Measurements from ENCODE around the gene FCAMR. TPM values are rescaled to one million over a fixed set of nuclear protein-coding genes. Genes with fewer than 3 reads are reported as not detected.

The FCAMR gene
- total and polyA plus RNA-seq, 2 experiments from 2014 or later: not detected

DNA sequence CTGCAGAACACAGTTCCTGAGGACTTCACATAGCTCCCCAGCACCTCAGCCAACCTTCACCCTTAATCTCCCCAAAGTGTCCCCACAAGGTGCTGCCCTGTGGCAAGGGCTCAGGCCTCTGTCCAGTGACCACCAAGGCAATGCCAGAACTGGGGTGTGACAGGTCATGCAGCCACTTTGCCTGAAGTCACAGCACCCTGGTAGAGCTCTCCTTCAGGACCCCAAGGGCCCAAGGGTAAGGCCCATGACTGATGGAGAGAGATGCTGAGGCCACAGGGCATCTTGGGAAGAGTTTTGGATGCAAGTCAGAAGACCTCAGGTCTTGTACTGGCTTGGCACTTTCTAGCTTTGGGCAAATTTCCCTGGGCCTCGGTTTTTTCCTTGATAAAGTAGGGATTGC is 47.7 kb downstream of the FCAMR start:
- H3K36me3 ChIP-seq: no peaks in the 10 kb centered on the region
- H3K9me3 ChIP-seq (ENCODE audit: low read depth): no peaks in the 10 kb centered on the region
- H3K27ac ChIP-seq: no peak overlapping the region
- TF ChIP-seq, protein P1, sequence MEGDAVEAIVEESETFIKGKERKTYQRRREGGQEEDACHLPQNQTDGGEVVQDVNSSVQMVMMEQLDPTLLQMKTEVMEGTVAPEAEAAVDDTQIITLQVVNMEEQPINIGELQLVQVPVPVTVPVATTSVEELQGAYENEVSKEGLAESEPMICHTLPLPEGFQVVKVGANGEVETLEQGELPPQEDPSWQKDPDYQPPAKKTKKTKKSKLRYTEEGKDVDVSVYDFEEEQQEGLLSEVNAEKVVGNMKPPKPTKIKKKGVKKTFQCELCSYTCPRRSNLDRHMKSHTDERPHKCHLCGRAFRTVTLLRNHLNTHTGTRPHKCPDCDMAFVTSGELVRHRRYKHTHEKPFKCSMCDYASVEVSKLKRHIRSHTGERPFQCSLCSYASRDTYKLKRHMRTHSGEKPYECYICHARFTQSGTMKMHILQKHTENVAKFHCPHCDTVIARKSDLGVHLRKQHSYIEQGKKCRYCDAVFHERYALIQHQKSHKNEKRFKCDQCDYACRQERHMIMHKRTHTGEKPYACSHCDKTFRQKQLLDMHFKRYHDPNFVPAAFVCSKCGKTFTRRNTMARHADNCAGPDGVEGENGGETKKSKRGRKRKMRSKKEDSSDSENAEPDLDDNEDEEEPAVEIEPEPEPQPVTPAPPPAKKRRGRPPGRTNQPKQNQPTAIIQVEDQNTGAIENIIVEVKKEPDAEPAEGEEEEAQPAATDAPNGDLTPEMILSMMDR (IDR thresholded peaks at IDR 0.05; ENCODE audit: low read depth, low read length): no peak
- DNase-seq (ENCODE audit: low read depth in 1 of 2, low spot score in 1 of 2): no peak
- H3K4me1 ChIP-seq (ENCODE audit: low read depth): no peaks in the 10 kb centered on the region
- H3K4me3 ChIP-seq: no peak overlapping the region
- peaks cover 2% of the 10 kb centered on the region for H3K27me3 ChIP-seq

DNA sequence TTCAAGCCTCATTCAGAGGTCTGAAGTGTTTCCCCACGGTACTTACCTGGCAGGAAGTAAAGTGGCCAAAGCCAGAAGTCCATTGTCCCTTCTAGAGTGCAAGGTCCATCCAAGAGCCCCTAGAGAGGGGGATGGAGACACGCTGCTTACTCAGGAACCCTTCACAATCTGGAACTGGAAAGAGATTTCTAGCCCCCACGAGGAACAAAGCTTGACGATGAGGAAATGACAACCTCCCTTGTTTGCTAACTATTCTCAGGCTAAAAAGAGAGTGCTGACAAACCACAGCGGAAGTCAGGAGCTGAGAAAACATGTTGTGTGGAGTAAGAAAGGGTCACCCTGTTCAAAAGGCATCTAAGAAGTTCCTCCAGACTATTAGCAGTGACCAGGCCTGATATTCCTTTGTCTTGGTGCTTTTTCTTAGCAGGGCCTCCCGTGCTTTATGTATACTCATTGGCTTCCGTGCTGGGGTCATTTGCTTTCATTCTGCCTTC is 48.4 kb downstream of the FCAMR start, which contains the start of gene FCMR:
Gene FCMR (minus strand): TSS at position 170 of the 494 bp plus-strand sequence. CDS start 87 bp downstream, at position 83.
- H3K36me3 ChIP-seq: no peaks in the 10 kb centered on the region
- no peaks in the 10 kb centered on the region for H3K9me3 ChIP-seq (ENCODE audit: low read depth)
- H3K4me1 ChIP-seq (ENCODE audit: low read depth): no peaks in the 10 kb centered on the region
- no peak within 1 kb of the TSS for H3K4me3 ChIP-seq
- DNase-seq (ENCODE audit: low read depth in 1 of 2, low spot score in 1 of 2): peak in 1 of 2 donors; percentile 66
- TF ChIP-seq, protein P1 (IDR thresholded peaks at IDR 0.05; ENCODE audit: low read depth, low read length): no peak
- no peak within 1 kb of the TSS for H3K27ac ChIP-seq
- peaks cover 5% of the 10 kb centered on the region for H3K27me3 ChIP-seq

DNA sequence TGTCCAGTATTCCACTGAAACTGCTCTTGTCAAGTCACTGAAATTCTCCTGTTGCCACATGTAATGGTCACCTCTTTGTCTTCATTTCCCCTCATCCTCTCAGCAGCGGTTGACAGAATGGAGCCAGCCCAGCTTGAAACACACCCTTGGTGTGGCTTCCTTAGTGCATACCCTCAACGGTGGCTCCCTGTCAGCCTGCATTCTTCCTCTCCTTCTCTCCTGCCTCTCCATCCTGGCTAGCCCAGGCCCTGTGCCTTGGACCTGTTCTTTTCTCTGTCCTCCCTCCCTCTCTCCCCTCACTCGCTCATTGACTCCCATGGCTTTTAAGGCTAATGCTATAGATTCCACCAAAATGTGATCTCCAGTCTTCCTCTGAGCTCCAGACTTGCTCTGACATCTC is 52.2 kb downstream of the FCAMR start:
- no peaks in the 10 kb centered on the region for H3K9me3 ChIP-seq (ENCODE audit: low read depth)
- no peaks in the 10 kb centered on the region for H3K4me1 ChIP-seq (ENCODE audit: low read depth)

DNA sequence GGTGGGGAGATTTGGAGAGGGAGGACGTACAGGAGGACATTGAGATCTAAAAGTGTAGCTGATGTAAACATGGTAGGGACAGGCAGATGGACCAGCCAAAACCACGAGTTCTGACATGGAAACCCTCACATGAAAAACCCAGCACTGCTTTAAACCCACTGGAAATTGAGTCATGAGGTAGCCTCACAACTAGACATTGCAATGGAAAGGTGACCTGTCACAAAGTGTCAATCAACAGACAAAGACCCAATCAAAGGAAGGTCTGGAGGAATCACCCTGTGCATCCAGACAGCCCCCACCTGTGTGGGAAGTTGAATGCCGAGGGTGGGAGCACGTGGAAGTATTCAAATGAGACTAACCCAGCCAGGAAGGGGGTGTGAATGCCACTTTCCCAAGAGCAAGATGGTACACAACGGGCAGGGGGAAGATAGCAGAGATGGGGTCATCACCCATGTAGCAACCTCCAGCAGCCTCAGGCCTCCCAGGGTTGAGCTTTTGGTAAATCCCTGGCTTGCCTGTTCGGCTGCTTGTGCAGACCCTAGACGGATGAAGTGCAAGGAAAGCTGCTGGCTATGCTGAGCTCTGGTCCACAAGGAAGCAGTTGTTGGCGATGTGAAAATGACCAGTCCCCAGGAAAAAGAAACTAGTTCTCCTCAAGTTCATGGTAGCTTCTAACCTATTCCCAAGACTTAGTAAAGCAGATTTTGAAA is 54.1 kb downstream of the FCAMR start:
- DNase-seq (ENCODE audit: low read depth in 1 of 2, low spot score in 1 of 2): no peak
- Histone ChIP-seq H3K9me3 (ENCODE audit: low read depth) (no peaks in the 10 kb centered on the region), H3K36me3 (no peaks in the 10 kb centered on the region), H3K27me3 (peaks cover 44% of the 10 kb centered on the region), H3K4me1 (ENCODE audit: low read depth) (no peaks in the 10 kb centered on the region), H3K27ac (no peak overlapping the region), H3K4me3 (no peak overlapping the region)
- TF ChIP-seq, protein P1 (IDR thresholded peaks at IDR 0.05; ENCODE audit: low read depth, low read length): no peak

More for the DNA sequence above, 52.2 kb downstream of the FCAMR start:
- peaks cover 40% of the 10 kb centered on the region for H3K27me3 ChIP-seq
- H3K36me3 ChIP-seq: no peaks in the 10 kb centered on the region
- H3K4me3 ChIP-seq: no peak overlapping the region
- no peak for DNase-seq (ENCODE audit: low read depth in 1 of 2, low spot score in 1 of 2)
- H3K27ac ChIP-seq: no peak overlapping the region
- TF ChIP-seq, protein P1 (IDR thresholded peaks at IDR 0.05; ENCODE audit: low read depth, low read length): no peak

DNA sequence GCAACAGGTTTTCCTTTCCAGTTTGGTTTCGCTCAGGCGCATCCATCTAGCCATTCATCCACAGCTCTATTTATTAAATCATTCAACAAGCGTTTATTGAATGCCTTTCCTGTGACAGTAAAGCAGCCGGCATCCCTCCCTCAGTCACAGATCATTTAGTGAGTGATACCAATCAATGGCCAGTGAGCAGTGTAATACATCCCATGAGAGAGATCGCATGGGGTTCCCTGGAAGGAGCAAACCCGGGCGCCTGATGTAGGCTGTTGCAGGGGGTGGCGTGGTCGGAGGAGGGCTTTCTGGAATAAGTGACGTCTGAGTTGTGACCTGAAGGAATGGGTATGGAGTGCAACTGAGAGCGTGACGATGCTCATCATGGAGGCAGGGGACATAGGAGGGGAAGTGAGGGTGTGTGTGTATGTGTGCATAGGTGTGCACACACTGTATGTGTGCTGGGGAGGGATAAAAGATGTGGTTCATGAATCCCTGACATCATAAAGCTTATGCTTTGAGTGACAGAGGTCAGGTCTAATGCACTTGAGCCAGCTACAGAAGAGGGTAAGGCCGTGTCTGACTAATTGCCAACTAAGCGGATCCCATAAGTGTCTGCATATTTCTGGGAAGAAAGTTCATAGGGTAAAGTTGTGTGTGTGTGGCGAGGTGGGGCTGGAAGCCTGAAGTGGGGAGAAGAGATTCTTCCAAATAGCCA is 55.1 kb downstream of the FCAMR start:
- TF ChIP-seq, protein P1 (IDR thresholded peaks at IDR 0.05; ENCODE audit: low read depth, low read length): no peak

More for the DNA sequence above, 55.1 kb downstream of the FCAMR start:
- Histone ChIP-seq H3K36me3 (no peaks in the 10 kb centered on the region), H3K9me3 (ENCODE audit: low read depth) (no peaks in the 10 kb centered on the region), H3K4me3 (no peak overlapping the region), H3K27ac (no peak overlapping the region), H3K27me3 (peaks cover 52% of the 10 kb centered on the region), H3K4me1 (ENCODE audit: low read depth) (no peaks in the 10 kb centered on the region)
- DNase-seq (ENCODE audit: low read depth in 1 of 2, low spot score in 1 of 2): no peak

All from cardiac muscle cell (in vitro differentiated cells and primary cell).